GM19395 (cell line): ENCODE measurements around the gene CACNA1A.
"Not testable (repeated sequence)": the region's sequence is repeated elsewhere in the genome, so short reads cannot be mapped to it uniquely, and the experiment has no call there.

ENCODE experiments used
- ATAC-seq: cut with Tn5 transposase; IDR thresholded peaks from one replicate; pipeline ENCODE4 v1.9.1; 2021; ENCODE audit warnings: mild to moderate bottlenecking, moderate library complexity; ENCODE audit not compliant: unreplicated experiment

The CACNA1A gene

GRCh38 chr19:13427273-13428051 is 78.8 kb downstream of the CACNA1A start:
- ATAC-seq: no peak

GRCh38 chr19:13425875-13426274 is 80.4 kb downstream of the CACNA1A start:
- not testable (repeated sequence) for ATAC-seq

- ATAC-seq: no peak
Observed at GRCh38 chr19:13425151-13425550, 81.1 kb downstream of the CACNA1A start.

GRCh38 chr19:13420780-13421179 is 85.5 kb downstream of the CACNA1A start:
- no peak for ATAC-seq

GRCh38 chr19:13417054-13417453 is 89.2 kb downstream of the CACNA1A start:
- ATAC-seq: no peak

GRCh38 chr19:13411899-13412298 is 94.4 kb downstream of the CACNA1A start:
- ATAC-seq: no peak

GRCh38 chr19:13410946-13411345 is 95.3 kb downstream of the CACNA1A start:
- ATAC-seq: no peak

GRCh38 chr19:13408889-13409518 is 97.3 kb downstream of the CACNA1A start:
- no peak for ATAC-seq

GRCh38 chr19:13404236-13404635 is 102.0 kb downstream of the CACNA1A start:
- ATAC-seq: no peak

- ATAC-seq: no peak
Observed at GRCh38 chr19:13401388-13401787, 104.9 kb downstream of the CACNA1A start.

- ATAC-seq: no peak
Observed at GRCh38 chr19:13400296-13400695, 106.0 kb downstream of the CACNA1A start.

GRCh38 chr19:13399746-13400145 is 106.5 kb downstream of the CACNA1A start:
- no peak for ATAC-seq

GRCh38 chr19:13398780-13399726 is 107.2 kb downstream of the CACNA1A start:
- no peak for ATAC-seq

- ATAC-seq: no peak
Observed at GRCh38 chr19:13398182-13398581, 108.1 kb downstream of the CACNA1A start.

- no peak for ATAC-seq
Observed at GRCh38 chr19:13396250-13397080, 109.8 kb downstream of the CACNA1A start.

GRCh38 chr19:13382633-13382938 is 123.7 kb downstream of the CACNA1A start:
- no peak for ATAC-seq

GRCh38 chr19:13381827-13382632 is 124.2 kb downstream of the CACNA1A start:
- no peak for ATAC-seq

GRCh38 chr19:13376537-13376936 is 129.7 kb downstream of the CACNA1A start:
- no peak for ATAC-seq

GRCh38 chr19:13373599-13373998 is 132.7 kb downstream of the CACNA1A start:
- no peak for ATAC-seq

- ATAC-seq: no peak
Observed at GRCh38 chr19:13370948-13371347, 135.3 kb downstream of the CACNA1A start.
